ENCODE data around the gene CABP7.

DNA sequence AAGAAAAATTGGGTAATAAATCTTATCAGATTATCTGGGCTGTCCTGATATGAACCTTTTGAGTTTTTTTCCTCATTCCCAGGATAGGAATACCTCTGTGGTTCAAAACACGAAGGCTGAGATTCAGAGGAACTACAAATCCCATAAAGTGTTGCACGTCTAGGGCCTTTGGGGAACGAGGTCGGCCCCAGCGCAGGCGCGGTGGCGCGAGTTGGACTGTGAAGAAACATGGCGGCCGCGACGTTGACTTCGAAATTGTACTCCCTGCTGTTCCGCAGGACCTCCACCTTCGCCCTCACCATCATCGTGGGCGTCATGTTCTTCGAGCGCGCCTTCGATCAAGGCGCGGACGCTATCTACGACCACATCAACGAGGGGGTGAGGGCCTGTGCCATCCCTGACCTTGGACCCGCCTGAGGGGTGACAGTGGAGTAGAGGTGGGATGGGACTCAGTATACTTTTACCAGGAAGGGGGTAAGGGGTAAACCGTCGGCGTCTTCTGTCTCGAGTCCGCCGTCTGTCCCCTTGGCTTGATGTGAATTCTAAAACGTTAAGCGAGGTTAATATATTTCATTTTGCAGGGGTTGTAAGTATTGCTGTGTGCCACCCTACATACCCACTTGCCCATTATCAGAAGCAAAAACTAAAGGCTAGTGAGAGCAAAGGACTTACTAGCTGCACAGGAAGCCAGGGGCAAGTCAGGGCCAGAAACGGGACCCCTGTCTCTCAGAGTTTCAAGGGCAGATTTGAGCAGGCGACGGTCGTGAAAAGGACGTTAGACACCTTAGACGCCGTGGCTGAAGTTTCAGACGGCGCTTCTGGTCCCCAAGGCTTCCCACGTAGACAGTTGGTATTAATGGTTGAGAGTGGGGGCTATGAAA lies 47.6 kb downstream of the CABP7 start, which contains the start of gene UQCR10:
- TF ChIP-seq ZNF670 (CRISPR knock-in tag; IDR thresholded peaks at IDR 0.05; ENCODE audit: borderline replicate concordance): no peak
- TF ChIP-seq, protein P1, sequence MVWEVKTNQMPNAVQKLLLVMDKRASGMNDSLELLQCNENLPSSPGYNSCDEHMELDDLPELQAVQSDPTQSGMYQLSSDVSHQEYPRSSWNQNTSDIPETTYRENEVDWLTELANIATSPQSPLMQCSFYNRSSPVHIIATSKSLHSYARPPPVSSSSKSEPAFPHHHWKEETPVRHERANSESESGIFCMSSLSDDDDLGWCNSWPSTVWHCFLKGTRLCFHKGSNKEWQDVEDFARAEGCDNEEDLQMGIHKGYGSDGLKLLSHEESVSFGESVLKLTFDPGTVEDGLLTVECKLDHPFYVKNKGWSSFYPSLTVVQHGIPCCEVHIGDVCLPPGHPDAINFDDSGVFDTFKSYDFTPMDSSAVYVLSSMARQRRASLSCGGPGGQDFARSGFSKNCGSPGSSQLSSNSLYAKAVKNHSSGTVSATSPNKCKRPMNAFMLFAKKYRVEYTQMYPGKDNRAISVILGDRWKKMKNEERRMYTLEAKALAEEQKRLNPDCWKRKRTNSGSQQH (CRISPR knock-in tag; IDR thresholded peaks at IDR 0.05; ENCODE audit: low read depth): no peak
- no peak for TF ChIP-seq ZNF609 (CRISPR knock-in tag; IDR thresholded peaks at IDR 0.05; ENCODE audit: borderline replicate concordance)
- no peak for TF ChIP-seq ZNF274 (CRISPR knock-in tag; IDR thresholded peaks at IDR 0.05)
